Caco-2 (cell line): ENCODE measurements around the gene P2RX6. TPM values are rescaled to one million over a fixed set of nuclear protein-coding genes. Genes with fewer than 3 reads are reported as not detected.
A peak's percentile ranks its signal among the peaks of the same experiment; 100 is the strongest.

Experiments
- BruUV-seq: library from RNA; stranded (reverse); fragments of 400-500 nt; replicated peaks from 2 replicates; lab custom pipeline; 2021; lab: Mats Ljungman, UMichigan
- CTCF ChIA-PET: fragments of 300-600 bp; sonication (Branson Sonifier 250); formaldehyde crosslinking; loops from one replicate; lab custom pipeline; 2022; ENCODE audit warnings: antibody characterized with exemption; lab: Charles Lee
- POLR2A ChIA-PET: fragments of 300-600 bp; sonication (Branson Sonifier 250); formaldehyde crosslinking; loops from one replicate; lab custom pipeline; 2022; ENCODE audit warnings: antibody characterized with exemption; lab: Charles Lee
- DNase-seq, 2 experiments: peaks; one replicate each; pipeline versions ENCODE4 v3.0.0 to v3.0.0-alpha.2; 2020 to 2022
- H3K27me3 ChIP-seq: replicated peaks from 2 replicates; pipeline ENCODE4 v1.6.0; 2011; ENCODE audit warnings: low read length; ENCODE audit not compliant: control insufficient read depth, insufficient read depth
- H3K36me3 ChIP-seq: 2 replicates; pipeline ENCODE4 v1.5.1; 2011; ENCODE audit warnings: low read length; ENCODE audit not compliant: control insufficient read depth, insufficient read depth
- H3K4me1 ChIP-seq: fragments of 250-450 bp; sonication (Bioruptor Pico); 2 replicates; pipeline ENCODE4 v1.5.1; 2020; ENCODE audit warnings: mild to moderate bottlenecking
- H3K4me3 ChIP-seq: 2 replicates; pipeline ENCODE4 v1.5.1; 2011; ENCODE audit warnings: low read depth, mild to moderate bottlenecking, control low read depth, low read length
- H3K9me3 ChIP-seq: fragments of 250-450 bp; sonication (Bioruptor Pico); 2 replicates; pipeline ENCODE4 v1.5.1; 2020; ENCODE audit warnings: mild to moderate bottlenecking, moderate library complexity
- H3K27ac Mint-ChIP-seq: one replicate; pipeline ENCODE4 v1.8.0; 2022; ENCODE audit warnings: mixed read lengths; ENCODE audit not compliant: unreplicated experiment
- H3K27me3 Mint-ChIP-seq: one replicate; pipeline ENCODE4 v1.8.0; 2022; ENCODE audit warnings: mixed read lengths; ENCODE audit not compliant: insufficient read depth, unreplicated experiment
- H3K36me3 Mint-ChIP-seq: one replicate; pipeline ENCODE4 v1.8.0; 2022; ENCODE audit warnings: mild to moderate bottlenecking, mixed read lengths; ENCODE audit not compliant: insufficient read depth, unreplicated experiment
- H3K4me1 Mint-ChIP-seq: one replicate; pipeline ENCODE4 v1.8.0; 2022; ENCODE audit warnings: low read depth, mixed read lengths; ENCODE audit not compliant: unreplicated experiment
- H3K4me3 Mint-ChIP-seq: one replicate; pipeline ENCODE4 v1.8.0; 2022; ENCODE audit warnings: mild to moderate bottlenecking, moderate library complexity, mixed read lengths; ENCODE audit not compliant: unreplicated experiment
- H3K9me3 Mint-ChIP-seq: one replicate; pipeline ENCODE4 v1.8.0; 2022; ENCODE audit warnings: mixed read lengths; ENCODE audit not compliant: unreplicated experiment
- CTCF ChIP-seq, 2 experiments: fragments of 200-600 bp in 1 of 2; IDR thresholded peaks; 1 replicate in 1 of 2; 2 replicates in 1 of 2; pipeline versions ENCODE4 v1.5.1 to v1.8.0; 2011 to 2022; ENCODE audit warnings: antibody characterized with exemption in 1 of 2, control low read depth in 1 of 2, inconsistent platforms in 1 of 2, low read depth in 1 of 2, low read length in 1 of 2, mild to moderate bottlenecking in 1 of 2, moderate library complexity in 1 of 2; ENCODE audit not compliant: insufficient read depth in 1 of 2, severe bottlenecking in 1 of 2, unreplicated experiment in 1 of 2
- intact Hi-C: fragments of 100-400 bp; cut with micrococcal nuclease; formaldehyde crosslinking; loops from one replicate; pipeline ENCODE4 v1.10.0; 2022; ENCODE audit not compliant: unreplicated experiment
- total RNA-seq: library from RNA; stranded (reverse); gene quantifications from 2 replicates; pipeline ENCODE4 v1.2.3, GENCODE V29; 2022

P2RX6 gene
- total RNA-seq, 1 experiment from 2014 or later = 0.11 TPM

- Mint-ChIP-seq H3K9me3 (no peaks in the 10 kb centered on the region), H3K27me3 (no peaks in the 10 kb centered on the region), H3K36me3 (peaks cover 11% of the 10 kb centered on the region), H3K4me3 (no peak overlapping the region), H3K27ac (no peak overlapping the region), H3K4me1 (peaks cover 31% of the 10 kb centered on the region)
- no peaks in the 10 kb centered on the region for H3K36me3 ChIP-seq
- no TSS peak for BruUV-seq
- no peak overlapping the region for H3K4me3 ChIP-seq
- H3K4me1 ChIP-seq = peaks cover 20% of the 10 kb centered on the region
- CTCF ChIA-PET = no interaction called here
- no peak for DNase-seq
- intact Hi-C loops = no loop called here
- no peak for TF ChIP-seq CTCF (IDR thresholded peaks at IDR 0.05; ENCODE audit: insufficient read depth in 1 of 2, low read depth in 1 of 2, low read length in 1 of 2, severe bottlenecking in 1 of 2, unreplicated experiment in 1 of 2)
- no peaks in the 10 kb centered on the region for H3K9me3 ChIP-seq
- no peaks in the 10 kb centered on the region for H3K27me3 ChIP-seq
- POLR2A ChIA-PET = no interaction called here
Measured at GRCh38 chr22:21042978-21043859, 28.3 kb downstream of the P2RX6 start.

- DNase-seq = no peak
- H3K27ac Mint-ChIP-seq = peak overlapping the region; percentile 98
- Histone ChIP-seq H3K36me3 (no peaks in the 10 kb centered on the region), H3K4me1 (peaks cover 15% of the 10 kb centered on the region), H3K9me3 (no peaks in the 10 kb centered on the region), H3K4me3 (no peak overlapping the region), H3K27me3 (no peaks in the 10 kb centered on the region)
- intact Hi-C loops = no loop called here
- ChIA-PET POLR2A (no interaction called here), CTCF (no interaction called here)
- no TSS peak for BruUV-seq
- H3K36me3 Mint-ChIP-seq = peaks cover 11% of the 10 kb centered on the region
- H3K9me3 Mint-ChIP-seq = no peaks in the 10 kb centered on the region
- TF ChIP-seq CTCF (IDR thresholded peaks at IDR 0.05; ENCODE audit: insufficient read depth in 1 of 2, low read depth in 1 of 2, low read length in 1 of 2, severe bottlenecking in 1 of 2, unreplicated experiment in 1 of 2) = no peak
- H3K4me1 Mint-ChIP-seq = peaks cover 31% of the 10 kb centered on the region
- H3K27me3 Mint-ChIP-seq = no peaks in the 10 kb centered on the region
- no peak overlapping the region for H3K4me3 Mint-ChIP-seq
Measured at GRCh38 chr22:21043860-21044535, 29.0 kb downstream of the P2RX6 start.

- ChIA-PET POLR2A (no interaction called here), CTCF (interaction anchor here (0.7 kb wide), 1 partner anchor 904 kb away, joined by 3 read pairs; no protein-coding TSS in a partner anchor)
- H3K4me3 ChIP-seq = peak overlapping the region; percentile 30
- no peak for TF ChIP-seq CTCF (IDR thresholded peaks at IDR 0.05; ENCODE audit: insufficient read depth in 1 of 2, low read depth in 1 of 2, low read length in 1 of 2, severe bottlenecking in 1 of 2, unreplicated experiment in 1 of 2)
- no peaks in the 10 kb centered on the region for H3K9me3 ChIP-seq
- Mint-ChIP-seq H3K4me3 (peak overlapping the region; percentile 95), H3K27me3 (no peaks in the 10 kb centered on the region), H3K4me1 (peaks cover 25% of the 10 kb centered on the region), H3K27ac (peak overlapping the region; percentile 98), H3K36me3 (peaks cover 11% of the 10 kb centered on the region), H3K9me3 (no peaks in the 10 kb centered on the region)
- BruUV-seq = no TSS peak
- no peaks in the 10 kb centered on the region for H3K27me3 ChIP-seq
- DNase-seq = peak in 1 of 2 experiments; percentile 34
- no peaks in the 10 kb centered on the region for H3K36me3 ChIP-seq
- intact Hi-C loops = no loop called here
- H3K4me1 ChIP-seq = peaks cover 12% of the 10 kb centered on the region
Measured at GRCh38 chr22:21044931-21045584, 30.1 kb downstream of the P2RX6 start.
